Liver (tissue), 3 donors: ENCODE measurements around the gene PRDM2.

Experiments
- FOXA1 ChIP-seq: IDR thresholded peaks from 2 replicates; pipeline ENCODE4 v1.6.1; 2016; ENCODE audit warnings: antibody characterized with exemption
- NR2F2 ChIP-seq: IDR thresholded peaks from 2 replicates; pipeline ENCODE4 v1.6.1; 2016; ENCODE audit warnings: antibody characterized with exemption
- RAD21 ChIP-seq, 2 donors: IDR thresholded peaks; 2 replicates each; pipeline ENCODE4 v1.6.1; 2016; ENCODE audit warnings: antibody characterized with exemption in 2 of 2, mild to moderate bottlenecking in 2 of 2
- SP1 ChIP-seq: IDR thresholded peaks from 2 replicates; pipeline ENCODE4 v1.6.1; 2018; ENCODE audit warnings: antibody characterized with exemption, mild to moderate bottlenecking
- TAF1 ChIP-seq: conservative IDR thresholded peaks from 2 replicates; pipeline ENCODE4 v1.6.1; 2016; ENCODE audit warnings: antibody characterized with exemption, mild to moderate bottlenecking
- TF ChIP-seq, protein P1 (sequence below): fragments of 150-350 bp; IDR thresholded peaks from 2 replicates; pipeline ENCODE4 v1.5.1; 2017; ENCODE audit warnings: improper control_type of control experiment, low read depth, low read length; ENCODE audit not compliant: missing input control
- donor health status: healthy.
- donor health status: healthy.

DNA sequence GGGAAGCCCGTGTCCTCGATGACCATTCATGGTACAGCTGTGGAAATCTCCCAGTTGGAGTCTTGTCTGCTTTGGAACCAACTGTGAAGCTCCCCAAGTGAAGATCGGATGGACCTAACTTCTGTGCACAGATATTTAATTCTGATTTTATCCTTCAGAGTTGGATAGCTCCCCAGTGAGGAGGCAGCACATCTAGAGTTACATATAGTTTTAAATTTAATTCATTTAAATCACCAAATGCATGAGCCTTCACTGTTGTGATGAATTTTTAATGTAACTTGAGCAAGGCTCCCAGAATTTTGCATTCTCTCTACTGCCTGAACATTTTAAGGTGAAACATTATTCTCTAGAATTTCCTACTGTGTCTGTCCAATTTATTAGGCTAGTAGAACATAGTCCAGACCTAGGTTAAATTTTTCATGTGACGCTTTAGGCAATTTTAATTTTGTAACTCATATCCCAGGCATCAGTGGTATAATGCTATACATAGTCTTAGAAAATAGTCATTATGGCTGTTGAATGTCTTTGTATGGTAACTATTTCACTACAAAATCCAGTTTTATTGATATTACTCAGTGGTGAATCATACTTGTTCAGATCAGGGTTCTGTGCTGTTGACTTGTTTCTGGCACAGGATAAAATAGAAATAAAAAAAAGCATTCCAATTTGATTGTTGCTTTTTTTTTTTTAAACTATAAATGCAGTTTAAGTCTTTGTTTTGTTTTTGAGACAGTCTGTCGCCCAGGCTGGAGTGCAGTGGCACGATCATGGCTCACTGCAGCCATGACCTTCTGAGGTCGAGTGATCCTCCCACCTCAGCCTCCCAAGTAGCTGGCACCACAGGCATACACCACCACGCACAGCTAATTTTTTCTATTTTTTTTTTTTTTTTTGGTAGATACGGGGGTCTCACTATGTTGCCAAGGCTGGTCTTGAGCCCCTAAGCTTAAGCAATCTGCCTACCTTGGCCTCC lies 66.9 kb downstream of the PRDM2 start:
- TF ChIP-seq TAF1 (no peak), SP1 (no peak), NR2F2 (no peak), FOXA1 (no peak), RAD21 (IDR thresholded peaks at IDR 0.05) (no peak)
- TF ChIP-seq, protein P1, sequence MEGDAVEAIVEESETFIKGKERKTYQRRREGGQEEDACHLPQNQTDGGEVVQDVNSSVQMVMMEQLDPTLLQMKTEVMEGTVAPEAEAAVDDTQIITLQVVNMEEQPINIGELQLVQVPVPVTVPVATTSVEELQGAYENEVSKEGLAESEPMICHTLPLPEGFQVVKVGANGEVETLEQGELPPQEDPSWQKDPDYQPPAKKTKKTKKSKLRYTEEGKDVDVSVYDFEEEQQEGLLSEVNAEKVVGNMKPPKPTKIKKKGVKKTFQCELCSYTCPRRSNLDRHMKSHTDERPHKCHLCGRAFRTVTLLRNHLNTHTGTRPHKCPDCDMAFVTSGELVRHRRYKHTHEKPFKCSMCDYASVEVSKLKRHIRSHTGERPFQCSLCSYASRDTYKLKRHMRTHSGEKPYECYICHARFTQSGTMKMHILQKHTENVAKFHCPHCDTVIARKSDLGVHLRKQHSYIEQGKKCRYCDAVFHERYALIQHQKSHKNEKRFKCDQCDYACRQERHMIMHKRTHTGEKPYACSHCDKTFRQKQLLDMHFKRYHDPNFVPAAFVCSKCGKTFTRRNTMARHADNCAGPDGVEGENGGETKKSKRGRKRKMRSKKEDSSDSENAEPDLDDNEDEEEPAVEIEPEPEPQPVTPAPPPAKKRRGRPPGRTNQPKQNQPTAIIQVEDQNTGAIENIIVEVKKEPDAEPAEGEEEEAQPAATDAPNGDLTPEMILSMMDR: no peak
